C4-2B (cell line): ENCODE data around the gene JAKMIP1.

Experiments
- H3K27ac ChIP-seq: fragments of 450-650 bp; 2 replicates; pipeline ENCODE4 v1.5.1; 2017
- CTCF ChIP-seq: fragments of 450-650 bp; conservative IDR thresholded peaks from 2 replicates; pipeline ENCODE4 v1.5.1; 2017; ENCODE audit warnings: mild to moderate bottlenecking
- ZFX ChIP-seq: fragments of 450-650 bp; IDR thresholded peaks from 2 replicates; pipeline ENCODE4 v1.6.1; 2017

JAKMIP1 gene

GRCh38 chr4:6124386-6125102 lies 75.8 kb downstream of the JAKMIP1 start:
- no peak for TF ChIP-seq ZFX
- no peak for TF ChIP-seq CTCF
- no peak overlapping the region for H3K27ac ChIP-seq

DNA sequence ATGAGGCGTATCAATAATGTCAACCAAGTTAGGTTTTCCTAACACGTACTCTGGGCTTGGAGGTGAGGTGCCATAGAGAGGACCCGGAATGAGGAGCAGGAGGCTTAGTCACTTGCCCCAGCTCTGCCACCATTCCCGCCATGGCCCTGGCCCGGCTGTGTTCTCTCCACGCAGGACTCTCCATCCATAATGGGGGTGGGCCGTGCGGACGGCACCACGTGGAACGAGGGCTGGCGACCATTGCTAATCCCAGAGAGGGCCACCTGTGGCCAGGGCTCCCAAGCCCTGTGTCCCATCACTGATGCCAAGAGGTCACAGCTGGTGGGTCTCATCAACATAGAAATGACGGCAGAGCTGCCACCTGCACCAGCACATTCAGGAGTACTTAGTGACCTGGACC lies 76.4 kb downstream of the JAKMIP1 start:
- TF ChIP-seq CTCF = no peak
- TF ChIP-seq ZFX = no peak
- no peak overlapping the region for H3K27ac ChIP-seq

DNA sequence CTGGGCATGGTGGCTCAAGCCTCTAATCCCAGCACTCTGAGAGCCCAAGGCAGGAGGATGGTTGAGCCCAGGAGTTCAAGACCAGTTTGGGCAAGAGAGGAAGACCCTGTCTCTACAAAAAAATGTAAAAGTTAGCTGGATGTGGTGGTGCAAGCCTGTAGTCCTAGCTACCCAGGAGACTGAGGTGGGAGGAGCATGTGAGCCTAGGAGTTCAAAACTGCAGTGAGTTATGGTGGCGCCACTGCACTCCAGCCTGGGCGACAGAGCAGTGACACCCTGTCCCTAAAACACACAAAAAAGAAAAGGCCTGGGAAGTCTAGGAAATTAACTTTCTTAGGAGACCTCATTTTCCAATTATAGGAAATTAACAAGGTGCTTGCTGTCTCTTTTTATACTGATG lies 76.8 kb downstream of the JAKMIP1 start:
- no peak overlapping the region for H3K27ac ChIP-seq
- TF ChIP-seq ZFX = no peak
- TF ChIP-seq CTCF = no peak

DNA sequence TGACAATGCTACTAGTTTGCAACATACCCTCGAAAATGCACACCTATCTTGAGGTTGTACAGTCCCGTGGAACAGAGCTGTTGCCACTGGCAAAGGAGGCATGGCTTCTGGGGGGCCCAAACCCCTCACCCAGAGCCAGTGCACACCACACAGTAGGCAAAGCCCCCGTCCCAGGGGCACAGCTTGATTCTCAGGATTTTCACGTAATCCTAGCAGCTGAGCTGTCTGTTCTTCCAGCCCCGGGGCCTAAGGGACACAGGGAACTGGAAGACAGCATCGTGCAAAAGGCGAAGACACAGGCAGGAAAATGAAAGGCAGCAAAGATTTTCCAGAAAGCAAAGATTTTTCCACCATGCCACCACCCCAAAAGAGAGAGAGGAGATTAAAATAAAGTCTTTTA lies 77.2 kb downstream of the JAKMIP1 start:
- no peak for TF ChIP-seq ZFX
- no peak for TF ChIP-seq CTCF

GRCh38 chr4:6122496-6122895 lies 77.9 kb downstream of the JAKMIP1 start:
- no peak overlapping the region for H3K27ac ChIP-seq
- TF ChIP-seq CTCF (no peak), ZFX (no peak)

More for the DNA sequence above, 77.2 kb downstream of the JAKMIP1 start:
- no peak overlapping the region for H3K27ac ChIP-seq

GRCh38 chr4:6121941-6122340 lies 78.4 kb downstream of the JAKMIP1 start:
- TF ChIP-seq CTCF (no peak), ZFX (no peak)
- H3K27ac ChIP-seq = no peak overlapping the region

- no peak overlapping the region for H3K27ac ChIP-seq
- TF ChIP-seq ZFX (no peak), CTCF (no peak)
Measured at GRCh38 chr4:6121276-6121850, 79.0 kb downstream of the JAKMIP1 start.
